IPS-18c (cell line): ENCODE measurements around the gene ZNF398.

ENCODE experiments used
- H3K4me3 ChIP-seq: 2 replicates; pipeline ENCODE4 v1.7.0; 2013; ENCODE audit warnings: low read depth, mild to moderate bottlenecking, low read length, moderate library complexity; ENCODE audit not compliant: insufficient read depth
- H3K9me3 ChIP-seq: one replicate; pipeline ENCODE4 v1.6.1; 2013; ENCODE audit warnings: mild to moderate bottlenecking, low read length, moderate library complexity; ENCODE audit not compliant: control insufficient read depth, insufficient read depth

The ZNF398 gene

GRCh38 chr7:149147072-149147751 lies at the start of gene ZNF398:
TSS of gene ZNF398 (plus strand) at chr7:149147453. CDS start at chr7:149147743, 290 bp downstream.
- Histone ChIP-seq H3K9me3 (no peaks in the 10 kb centered on the region), H3K4me3 (peak within 1 kb of the TSS; percentile 70)

GRCh38 chr7:149099058-149099457 lies 48.2 kb upstream of the ZNF398 start:
- Histone ChIP-seq H3K9me3 (no peaks in the 10 kb centered on the region), H3K4me3 (no peak overlapping the region)

- Histone ChIP-seq H3K9me3 (no peaks in the 10 kb centered on the region), H3K4me3 (no peak overlapping the region)
These were observed 46.4 kb upstream of the ZNF398 start for GRCh38 chr7:149100821-149101220.

GRCh38 chr7:149102666-149103065 lies 44.6 kb upstream of the ZNF398 start:
- Histone ChIP-seq H3K9me3 (no peaks in the 10 kb centered on the region), H3K4me3 (no peak overlapping the region)

GRCh38 chr7:149103424-149103823 lies 43.8 kb upstream of the ZNF398 start:
- H3K9me3 ChIP-seq: no peaks in the 10 kb centered on the region
- H3K4me3 ChIP-seq: no peak overlapping the region

- Histone ChIP-seq H3K4me3 (no peak overlapping the region), H3K9me3 (no peaks in the 10 kb centered on the region)
These were observed 43.0 kb upstream of the ZNF398 start for GRCh38 chr7:149104214-149104613.

- no peaks in the 10 kb centered on the region for H3K9me3 ChIP-seq
- H3K4me3 ChIP-seq: no peak overlapping the region
These were observed 42.5 kb upstream of the ZNF398 start for GRCh38 chr7:149104749-149105148.

- no peak overlapping the region for H3K4me3 ChIP-seq
- no peaks in the 10 kb centered on the region for H3K9me3 ChIP-seq
These were observed 37.3 kb upstream of the ZNF398 start for GRCh38 chr7:149109969-149110368.

- peak overlapping the region; percentile 95 for H3K4me3 ChIP-seq
These were observed 21.9 kb upstream of the ZNF398 start for GRCh38 chr7:149125189-149125862.

GRCh38 chr7:149125863-149126661 lies 21.2 kb upstream of the ZNF398 start, which contains the start of gene ZNF425:
TSS of gene ZNF425 (minus strand) at chr7:149126324. CDS start at chr7:149126213, 111 bp downstream.
- peaks cover 4% of the 10 kb centered on the region for H3K9me3 ChIP-seq
- H3K4me3 ChIP-seq: peak within 1 kb of the TSS; percentile 95

More at GRCh38 chr7:149125189-149125862, 21.9 kb upstream of the ZNF398 start:
- peaks cover 4% of the 10 kb centered on the region for H3K9me3 ChIP-seq

GRCh38 chr7:149126662-149127266 lies 20.5 kb upstream of the ZNF398 start:
- peaks cover 4% of the 10 kb centered on the region for H3K9me3 ChIP-seq
- H3K4me3 ChIP-seq: peak overlapping the region; percentile 95

- no peak overlapping the region for H3K4me3 ChIP-seq
These were observed 16.6 kb upstream of the ZNF398 start for GRCh38 chr7:149130572-149131198.

GRCh38 chr7:149133028-149133710 lies 14.1 kb upstream of the ZNF398 start:
- Histone ChIP-seq H3K9me3 (no peaks in the 10 kb centered on the region), H3K4me3 (no peak overlapping the region)

More at GRCh38 chr7:149130572-149131198, 16.6 kb upstream of the ZNF398 start:
- no peaks in the 10 kb centered on the region for H3K9me3 ChIP-seq

GRCh38 chr7:149136118-149136517 lies 11.1 kb upstream of the ZNF398 start:
- no peak overlapping the region for H3K4me3 ChIP-seq
- no peaks in the 10 kb centered on the region for H3K9me3 ChIP-seq

GRCh38 chr7:149140831-149141230 lies 6.4 kb upstream of the ZNF398 start:
- Histone ChIP-seq H3K9me3 (no peaks in the 10 kb centered on the region), H3K4me3 (no peak overlapping the region)

GRCh38 chr7:149141893-149142292 lies 5.4 kb upstream of the ZNF398 start:
- Histone ChIP-seq H3K4me3 (no peak overlapping the region), H3K9me3 (no peaks in the 10 kb centered on the region)
